ENCODE data around the gene RAB11A.

RAB11A gene

DNA sequence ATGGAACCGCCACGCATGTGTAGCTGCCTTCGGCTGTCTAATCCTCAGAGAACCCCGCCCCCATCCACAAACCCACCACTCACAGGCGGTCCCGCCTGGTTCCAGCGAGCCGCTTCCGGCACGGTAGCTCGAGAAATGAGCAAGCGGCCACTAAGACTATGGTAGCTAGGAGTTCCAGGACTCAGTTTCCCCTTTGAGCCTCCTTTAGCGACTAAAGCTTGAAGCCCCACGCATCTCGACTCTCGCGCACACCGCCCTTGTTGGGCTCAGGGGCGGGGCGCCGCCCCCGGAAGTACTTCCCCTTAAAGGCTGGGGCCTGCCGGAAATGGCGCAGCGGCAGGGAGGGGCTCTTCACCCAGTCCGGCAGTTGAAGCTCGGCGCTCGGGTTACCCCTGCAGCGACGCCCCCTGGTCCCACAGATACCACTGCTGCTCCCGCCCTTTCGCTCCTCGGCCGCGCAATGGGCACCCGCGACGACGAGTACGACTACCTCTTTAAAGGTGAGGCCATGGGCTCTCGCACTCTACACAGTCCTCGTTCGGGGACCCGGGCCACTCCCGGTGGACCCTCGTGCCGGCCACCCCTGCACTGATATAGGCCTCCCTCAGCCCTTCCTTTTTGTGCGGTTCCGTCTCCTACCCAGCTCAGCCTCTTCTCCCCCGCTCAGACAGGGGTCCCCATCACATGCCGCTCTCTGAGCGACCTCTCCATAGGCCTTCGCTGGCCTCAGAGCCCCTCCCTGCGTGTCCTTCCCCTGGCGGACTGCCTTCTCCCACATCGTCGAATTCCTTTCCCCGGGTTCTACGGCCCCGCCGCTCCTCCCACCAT lies at the start of gene RAB11A:
RAB11A (plus strand) TSS at position 366 of the 828 bp plus-strand sequence; CDS start at position 461, 95 bp downstream.
- Histone ChIP-seq H3K27ac (ENCODE audit: low read depth, low read length) (peak within 1 kb of the TSS; percentile 98), H3K9me3 (ENCODE audit: low read length) (no peaks in the 10 kb centered on the region), H3K36me3 (ENCODE audit: insufficient read depth, low read length) (peaks cover under 1% of the 10 kb centered on the region), H3K27me3 (ENCODE audit: control insufficient read depth in 1 of 2, insufficient read depth in 2 of 2, low read length in 2 of 2) (no peaks in the 10 kb centered on the region), H3K4me1 (ENCODE audit: insufficient read depth, low read length) (peaks cover 6% of the 10 kb centered on the region), H3K4me3 (ENCODE audit: low read depth in 1 of 2, low read length in 2 of 2) (peak within 1 kb of the TSS; percentile 97 to 99), H3K9ac (ENCODE audit: low read length) (peak within 1 kb of the TSS; percentile 92)

GRCh38 chr15:65819563-65819960 lies 49.7 kb upstream of the RAB11A start:
- Histone ChIP-seq H3K36me3 (ENCODE audit: insufficient read depth, low read length) (no peaks in the 10 kb centered on the region), H3K27me3 (ENCODE audit: control insufficient read depth in 1 of 2, insufficient read depth in 2 of 2, low read length in 2 of 2) (no peaks in the 10 kb centered on the region), H3K9me3 (ENCODE audit: low read length) (no peaks in the 10 kb centered on the region), H3K9ac (ENCODE audit: low read length) (no peak overlapping the region), H3K4me1 (ENCODE audit: insufficient read depth, low read length) (no peaks in the 10 kb centered on the region), H3K4me3 (ENCODE audit: low read depth in 1 of 2, low read length in 2 of 2) (no peak overlapping the region), H3K27ac (ENCODE audit: low read depth, low read length) (no peak overlapping the region)

GRCh38 chr15:65821070-65821469 lies 48.2 kb upstream of the RAB11A start:
- Histone ChIP-seq H3K27me3 (ENCODE audit: control insufficient read depth in 1 of 2, insufficient read depth in 2 of 2, low read length in 2 of 2) (no peaks in the 10 kb centered on the region), H3K9me3 (ENCODE audit: low read length) (no peaks in the 10 kb centered on the region), H3K27ac (ENCODE audit: low read depth, low read length) (no peak overlapping the region), H3K4me1 (ENCODE audit: insufficient read depth, low read length) (no peaks in the 10 kb centered on the region), H3K4me3 (ENCODE audit: low read depth in 1 of 2, low read length in 2 of 2) (no peak overlapping the region), H3K9ac (ENCODE audit: low read length) (no peak overlapping the region), H3K36me3 (ENCODE audit: insufficient read depth, low read length) (no peaks in the 10 kb centered on the region)

- H3K9me3 ChIP-seq (ENCODE audit: low read length), result no peaks in the 10 kb centered on the region
These were observed 47.0 kb upstream of the RAB11A start for GRCh38 chr15:65822316-65822715.

DNA sequence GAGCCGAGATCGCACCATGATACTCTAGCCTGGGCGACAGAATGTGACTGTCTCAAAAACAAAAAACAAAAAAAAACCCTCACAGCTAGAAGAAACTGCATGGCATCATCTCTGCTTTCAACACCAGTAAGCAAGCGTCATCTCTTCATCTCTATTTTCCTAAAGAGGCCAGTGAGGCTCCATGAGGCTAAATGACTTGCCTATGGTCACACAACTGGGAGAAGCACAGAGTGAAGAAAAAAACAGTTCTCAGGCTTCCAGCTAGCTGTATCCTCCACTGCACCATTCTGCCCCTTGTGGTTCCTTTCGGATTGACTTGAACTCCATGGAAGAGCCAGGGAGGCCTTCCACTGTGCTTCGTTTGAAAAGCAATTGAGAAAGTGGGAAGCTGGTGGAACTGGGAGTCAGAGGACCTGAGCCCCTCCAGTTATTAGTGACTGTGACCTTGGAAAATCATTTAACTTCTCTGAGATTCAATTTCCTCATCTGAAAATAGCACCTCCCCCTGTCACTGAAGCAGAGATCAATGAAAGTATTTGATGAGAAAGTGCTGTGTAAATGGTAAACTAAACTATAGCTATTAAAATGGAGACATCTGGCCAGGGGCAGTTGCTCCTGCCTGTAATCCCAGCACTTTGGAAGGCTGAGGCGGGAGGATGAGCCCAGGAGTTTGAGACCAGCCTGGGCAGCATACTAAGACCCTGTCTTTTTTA lies 45.1 kb upstream of the RAB11A start:
- no peaks in the 10 kb centered on the region for H3K9me3 ChIP-seq (ENCODE audit: low read length)
- no peak overlapping the region for H3K27ac ChIP-seq (ENCODE audit: low read depth, low read length)
- H3K4me1 ChIP-seq (ENCODE audit: insufficient read depth, low read length), result no peaks in the 10 kb centered on the region
- H3K36me3 ChIP-seq (ENCODE audit: insufficient read depth, low read length), result no peaks in the 10 kb centered on the region
- H3K9ac ChIP-seq (ENCODE audit: low read length), result no peak overlapping the region
- no peak overlapping the region for H3K4me3 ChIP-seq (ENCODE audit: low read depth in 1 of 2, low read length in 2 of 2)
- no peaks in the 10 kb centered on the region for H3K27me3 ChIP-seq (ENCODE audit: control insufficient read depth in 1 of 2, insufficient read depth in 2 of 2, low read length in 2 of 2)

More at GRCh38 chr15:65822316-65822715, 47.0 kb upstream of the RAB11A start:
- Histone ChIP-seq H3K36me3 (ENCODE audit: insufficient read depth, low read length) (no peaks in the 10 kb centered on the region), H3K27ac (ENCODE audit: low read depth, low read length) (no peak overlapping the region), H3K27me3 (ENCODE audit: control insufficient read depth in 1 of 2, insufficient read depth in 2 of 2, low read length in 2 of 2) (no peaks in the 10 kb centered on the region), H3K4me3 (ENCODE audit: low read depth in 1 of 2, low read length in 2 of 2) (no peak overlapping the region), H3K4me1 (ENCODE audit: insufficient read depth, low read length) (no peaks in the 10 kb centered on the region), H3K9ac (ENCODE audit: low read length) (no peak overlapping the region)

DNA sequence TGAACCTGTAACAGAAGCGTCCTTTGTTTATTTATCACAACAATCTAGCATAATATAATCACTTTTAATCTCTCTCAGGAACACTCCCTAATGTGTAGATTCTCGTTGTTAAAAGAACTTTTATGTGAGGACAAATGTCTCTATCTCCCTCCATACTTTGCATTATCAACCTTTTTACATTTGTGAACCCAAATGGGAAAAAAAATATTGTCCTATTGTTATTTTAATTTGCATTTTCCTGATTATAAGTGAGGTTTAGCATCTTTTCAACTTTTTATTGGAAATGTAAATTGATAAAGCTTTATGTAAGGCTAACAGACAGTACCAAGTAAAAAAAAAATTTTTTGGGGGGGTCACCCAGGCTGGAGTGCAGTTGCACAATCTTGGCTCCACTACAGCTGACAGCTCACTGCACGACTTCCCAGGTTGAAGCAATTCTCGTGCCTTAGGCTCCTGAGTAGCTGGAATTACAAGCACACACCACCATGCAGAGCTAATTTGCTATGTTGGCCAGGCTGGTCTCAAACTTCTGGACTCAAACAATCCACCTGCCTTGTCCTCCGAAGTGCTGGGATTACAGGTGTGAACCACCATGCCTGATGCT lies 44.2 kb upstream of the RAB11A start:
- H3K4me1 ChIP-seq (ENCODE audit: insufficient read depth, low read length), result no peaks in the 10 kb centered on the region
- H3K9ac ChIP-seq (ENCODE audit: low read length), result no peak overlapping the region
- H3K9me3 ChIP-seq (ENCODE audit: low read length), result no peaks in the 10 kb centered on the region
- H3K36me3 ChIP-seq (ENCODE audit: insufficient read depth, low read length), result no peaks in the 10 kb centered on the region
- H3K27me3 ChIP-seq (ENCODE audit: control insufficient read depth in 1 of 2, insufficient read depth in 2 of 2, low read length in 2 of 2), result no peaks in the 10 kb centered on the region
- no peak overlapping the region for H3K27ac ChIP-seq (ENCODE audit: low read depth, low read length)
- H3K4me3 ChIP-seq (ENCODE audit: low read depth in 1 of 2, low read length in 2 of 2), result no peak overlapping the region

DNA sequence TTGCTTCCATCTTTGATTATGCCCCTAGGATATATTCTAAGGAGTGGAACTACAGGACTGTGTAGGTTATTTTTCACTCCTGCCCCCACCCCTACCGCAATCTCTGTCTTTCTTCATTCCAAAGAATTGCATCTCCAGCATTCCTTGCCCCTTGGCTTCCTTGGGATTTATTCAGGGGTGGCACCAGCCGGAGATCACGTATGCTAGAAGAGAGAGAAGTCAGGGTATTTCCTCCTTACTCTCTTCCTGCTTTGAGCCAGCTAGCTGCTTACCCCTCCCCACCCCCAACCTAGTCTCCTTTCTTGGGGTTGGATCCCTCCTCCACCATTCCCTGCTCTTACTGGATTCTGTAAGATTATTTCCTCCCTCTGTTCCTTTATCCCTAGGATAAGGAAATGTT lies 42.2 kb upstream of the RAB11A start:
- no peak overlapping the region for H3K27ac ChIP-seq (ENCODE audit: low read depth, low read length)
- no peaks in the 10 kb centered on the region for H3K9me3 ChIP-seq (ENCODE audit: low read length)
- no peaks in the 10 kb centered on the region for H3K36me3 ChIP-seq (ENCODE audit: insufficient read depth, low read length)
- H3K4me3 ChIP-seq (ENCODE audit: low read depth in 1 of 2, low read length in 2 of 2), result no peak overlapping the region
- H3K4me1 ChIP-seq (ENCODE audit: insufficient read depth, low read length), result no peaks in the 10 kb centered on the region
- H3K27me3 ChIP-seq (ENCODE audit: control insufficient read depth in 1 of 2, insufficient read depth in 2 of 2, low read length in 2 of 2), result no peaks in the 10 kb centered on the region
- H3K9ac ChIP-seq (ENCODE audit: low read length), result no peak overlapping the region

GRCh38 chr15:65828585-65828984 lies 40.7 kb upstream of the RAB11A start:
- Histone ChIP-seq H3K27ac (ENCODE audit: low read depth, low read length) (no peak overlapping the region), H3K4me3 (ENCODE audit: low read depth in 1 of 2, low read length in 2 of 2) (no peak overlapping the region)

DNA sequence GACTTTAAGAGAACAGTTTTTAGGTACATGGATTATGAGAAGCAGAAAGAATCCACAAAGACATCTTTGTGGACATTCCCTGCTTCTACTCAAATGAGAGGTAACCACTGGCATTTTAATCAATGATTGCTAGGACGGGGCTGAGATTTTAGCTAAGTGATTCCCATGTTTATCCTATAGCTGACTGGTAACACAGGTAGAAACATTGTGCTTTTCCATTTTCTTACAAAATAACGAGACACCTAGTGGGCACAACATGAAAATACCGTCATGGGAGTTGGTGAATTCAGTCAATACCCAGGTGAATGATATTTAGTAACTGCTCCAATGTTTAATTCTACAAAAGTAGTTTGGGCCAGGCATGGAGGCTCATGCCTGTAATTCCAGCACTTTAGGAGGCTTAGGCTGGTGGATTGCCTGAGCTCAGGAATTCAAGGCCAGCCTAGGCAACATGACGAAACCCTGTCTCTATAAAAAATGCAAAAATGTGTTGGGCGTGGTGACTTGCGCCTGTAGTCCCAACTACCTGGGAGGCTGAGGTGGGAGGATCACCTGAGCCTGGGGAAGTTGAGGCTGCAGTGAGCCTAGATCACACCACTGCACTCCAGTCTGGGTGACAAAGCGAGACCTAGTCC lies 40.0 kb upstream of the RAB11A start:
- H3K36me3 ChIP-seq (ENCODE audit: insufficient read depth, low read length), result no peaks in the 10 kb centered on the region
- H3K4me1 ChIP-seq (ENCODE audit: insufficient read depth, low read length), result peaks cover 22% of the 10 kb centered on the region
- H3K9ac ChIP-seq (ENCODE audit: low read length), result no peak overlapping the region
- H3K27me3 ChIP-seq (ENCODE audit: control insufficient read depth in 1 of 2, insufficient read depth in 2 of 2, low read length in 2 of 2), result no peaks in the 10 kb centered on the region
- H3K9me3 ChIP-seq (ENCODE audit: low read length), result no peaks in the 10 kb centered on the region
- H3K4me3 ChIP-seq (ENCODE audit: low read depth in 1 of 2, low read length in 2 of 2), result no peak overlapping the region
- no peak overlapping the region for H3K27ac ChIP-seq (ENCODE audit: low read depth, low read length)

More at GRCh38 chr15:65828585-65828984, 40.7 kb upstream of the RAB11A start:
- Histone ChIP-seq H3K9ac (ENCODE audit: low read length) (no peak overlapping the region), H3K36me3 (ENCODE audit: insufficient read depth, low read length) (no peaks in the 10 kb centered on the region), H3K27me3 (ENCODE audit: control insufficient read depth in 1 of 2, insufficient read depth in 2 of 2, low read length in 2 of 2) (no peaks in the 10 kb centered on the region), H3K4me1 (ENCODE audit: insufficient read depth, low read length) (peaks cover 15% of the 10 kb centered on the region), H3K9me3 (ENCODE audit: low read length) (no peaks in the 10 kb centered on the region)

DNA sequence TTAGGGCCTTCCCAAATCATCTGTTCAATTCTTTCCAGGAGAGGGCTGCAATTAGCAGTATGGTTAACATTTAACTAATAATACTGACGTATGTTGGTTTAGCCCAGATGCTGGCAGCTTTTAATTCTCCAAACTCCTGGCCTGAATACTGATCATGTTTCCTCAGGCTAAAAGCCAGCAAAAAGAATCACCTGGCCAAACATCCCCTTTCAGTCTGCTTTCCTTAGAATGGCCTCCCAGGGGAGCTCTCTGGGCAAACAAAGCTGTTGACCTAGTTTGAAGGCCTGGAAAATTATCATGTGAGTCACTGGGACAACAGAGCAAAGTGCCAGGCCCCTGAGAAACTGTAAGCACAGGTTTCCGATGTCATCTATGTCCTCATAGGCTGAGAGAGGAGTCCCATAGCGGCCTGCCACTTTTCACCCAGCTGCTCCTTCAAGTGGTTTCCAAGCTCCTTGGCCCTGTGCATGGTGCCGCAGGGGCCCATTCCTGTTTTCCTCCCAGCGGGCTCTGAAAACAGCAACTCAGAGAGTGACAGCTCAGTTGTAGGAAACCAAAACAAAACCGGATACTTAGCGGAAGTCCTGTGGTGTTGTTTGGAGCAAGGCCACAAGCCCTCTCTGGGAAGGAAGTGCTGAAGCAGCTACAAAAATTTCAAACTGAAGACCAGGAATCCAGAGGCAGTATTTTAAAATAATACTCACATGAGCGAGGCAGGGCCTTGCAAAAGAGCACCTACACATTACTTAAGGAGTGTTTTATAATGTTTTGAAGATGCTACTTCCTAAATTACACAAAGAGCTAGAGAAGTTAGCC lies 36.5 kb upstream of the RAB11A start:
- H3K4me3 ChIP-seq (ENCODE audit: low read depth in 1 of 2, low read length in 2 of 2), result peak overlapping the region in 1 of 2 donors; percentile 46
- H3K9ac ChIP-seq (ENCODE audit: low read length), result no peak overlapping the region

More for the DNA sequence above, 36.5 kb upstream of the RAB11A start:
- H3K27ac ChIP-seq (ENCODE audit: low read depth, low read length), result peak overlapping the region; percentile 78
- H3K36me3 ChIP-seq (ENCODE audit: insufficient read depth, low read length), result no peaks in the 10 kb centered on the region
- no peaks in the 10 kb centered on the region for H3K27me3 ChIP-seq (ENCODE audit: control insufficient read depth in 1 of 2, insufficient read depth in 2 of 2, low read length in 2 of 2)
- no peaks in the 10 kb centered on the region for H3K9me3 ChIP-seq (ENCODE audit: low read length)
- H3K4me1 ChIP-seq (ENCODE audit: insufficient read depth, low read length), result peaks cover 41% of the 10 kb centered on the region

All from muscle layer of colon (tissue), 2 donors.